ENCODE data around the gene DOK6. TPM values are rescaled to one million over a fixed set of nuclear protein-coding genes. Genes with fewer than 3 reads are reported as not detected.

DOK6 gene
- total and polyA plus RNA-seq, 10 of the 15 experiments (the other 5 are each of a cell fraction or from before 2014, with no cell fraction given): 0.01 to 0.09 (median 0.04) TPM; not detected in 4

GRCh38 chr18:69854455-69854854, 453.8 kb downstream of the DOK6 start:
- ATAC-seq (no peak), DNase-seq (ENCODE audit: low read depth, low spot score) (no peak), FAIRE-seq (no peak)
- intact Hi-C loops (cut with micrococcal nuclease; ENCODE audit: unreplicated experiment) (no loop called here), in situ Hi-C loops (cut with MboI) (no loop called here)
- no peaks in the 10 kb centered on the region for H3K9me3 ChIP-seq (replicated peaks; ENCODE audit: control insufficient read depth, insufficient read depth, low read length)
- ChIA-PET CTCF (interaction anchor here (1.2 kb wide), 1 partner anchor 44 kb away, joined by 3 read pairs; no protein-coding TSS in a partner anchor), RAD21 (ENCODE audit: unreplicated experiment) (no interaction called here), POLR2A (no interaction called here), SMC1A (ENCODE audit: uncharacterized antibody, unreplicated experiment) (interaction anchor here (1.8 kb wide), 2 partner anchors 8 to 16 kb away, joined by 4 to 5 read pairs; no protein-coding TSS in a partner anchor)
- H3K79me2 ChIP-seq (ENCODE audit: control insufficient read depth, insufficient read depth, low read length): no peaks in the 10 kb centered on the region
- H3K4me1 ChIP-seq (ENCODE audit: control insufficient read depth, insufficient read depth, low read length): no peaks in the 10 kb centered on the region
- H3K27ac ChIP-seq (ENCODE audit: control insufficient read depth, insufficient read depth): no peak overlapping the region
- H2AFZ ChIP-seq (ENCODE audit: control insufficient read depth, low read depth, low read length): no peak overlapping the region
- H4K20me1 ChIP-seq (ENCODE audit: control insufficient read depth, insufficient read depth): no peaks in the 10 kb centered on the region
- no peaks in the 10 kb centered on the region for H3K27me3 ChIP-seq (replicated peaks in 1 of 2; ENCODE audit: control insufficient read depth in 2 of 2, insufficient read depth in 2 of 2, low read length in 1 of 2)
- 0% methylated on average over 1 of the region's 1 CpG for WGBS (ENCODE audit: insufficient coverage, insufficient replicate concordance, low lambda C conversion rate, missing lambda C conversion rate)
- H3K4me3 ChIP-seq: no peak overlapping the region
- no peaks in the 10 kb centered on the region; a peak in 2 of 4 replicates for H3K36me3 ChIP-seq (ENCODE audit: control insufficient read depth in 2 of 2, insufficient read depth in 2 of 2, low read length in 1 of 2)
- BruUV-seq (replicated peaks): no TSS peak
- H3K9ac ChIP-seq (ENCODE audit: control insufficient read depth, insufficient read depth, low read length): no peak overlapping the region
- no peak overlapping the region for H3K4me2 ChIP-seq (ENCODE audit: control insufficient read depth, insufficient read depth)
- TF ChIP-seq JUNB (IDR thresholded peaks at IDR 0.05) (no peak), MLLT1 (IDR thresholded peaks at IDR 0.05) (no peak), BMI1 (IDR thresholded peaks at IDR 0.05; ENCODE audit: borderline replicate concordance) (no peak), ELK1 (IDR thresholded peaks at IDR 0.05; ENCODE audit: low read depth, low read length) (no peak), KAT2A (conservative IDR thresholded peaks at IDR 0.05; ENCODE audit: control insufficient read depth, low read depth, low read length) (no peak)

- in situ Hi-C loops (cut with MboI): no loop called here
- no peak overlapping the region for H2AFZ ChIP-seq (ENCODE audit: control insufficient read depth, low read depth, low read length)
- no peaks in the 10 kb centered on the region for H3K4me1 ChIP-seq (ENCODE audit: control insufficient read depth, insufficient read depth, low read length)
- CTCF ChIA-PET: no interaction called here
- SMC1A ChIA-PET (ENCODE audit: uncharacterized antibody, unreplicated experiment): no interaction called here
- intact Hi-C loops (cut with micrococcal nuclease; ENCODE audit: unreplicated experiment): no loop called here
- no peak overlapping the region for H3K27ac ChIP-seq (ENCODE audit: control insufficient read depth, insufficient read depth)
- no peak overlapping the region for H3K4me3 ChIP-seq
- POLR2A ChIA-PET: no interaction called here
- no peak overlapping the region for H3K4me2 ChIP-seq (ENCODE audit: control insufficient read depth, insufficient read depth)
- no peaks in the 10 kb centered on the region for H3K9me3 ChIP-seq (replicated peaks; ENCODE audit: control insufficient read depth, insufficient read depth, low read length)
- H3K9ac ChIP-seq (ENCODE audit: control insufficient read depth, insufficient read depth, low read length): no peak overlapping the region
- H4K20me1 ChIP-seq (ENCODE audit: control insufficient read depth, insufficient read depth): no peaks in the 10 kb centered on the region
- H3K27me3 ChIP-seq (replicated peaks in 1 of 2; ENCODE audit: control insufficient read depth in 2 of 2, insufficient read depth in 2 of 2, low read length in 1 of 2): no peaks in the 10 kb centered on the region
- peaks cover 0 to 3% of the 10 kb centered on the region in 2 experiments; a peak in 2 of 4 replicates for H3K36me3 ChIP-seq (ENCODE audit: control insufficient read depth in 2 of 2, insufficient read depth in 2 of 2, low read length in 1 of 2)
- WGBS (ENCODE audit: insufficient coverage, insufficient replicate concordance, low lambda C conversion rate, missing lambda C conversion rate): 68% methylated on average over 5 of the region's 5 CpGs
- ATAC-seq (no peak), FAIRE-seq (no peak), DNase-seq (ENCODE audit: low read depth, low spot score) (no peak)
- no TSS peak for BruUV-seq (replicated peaks)
- RAD21 ChIA-PET (ENCODE audit: unreplicated experiment): no interaction called here
- no peaks in the 10 kb centered on the region for H3K79me2 ChIP-seq (ENCODE audit: control insufficient read depth, insufficient read depth, low read length)
- no peak for TF ChIP-seq E2F4 (IDR thresholded peaks at IDR 0.05; ENCODE audit: low read depth, low read length)
- no peak for TF ChIP-seq USF1 (IDR thresholded peaks at IDR 0.05; ENCODE audit: borderline replicate concordance, extremely low read length, insufficient read depth, low read depth, low read length)
- TF ChIP-seq TCF7 (IDR thresholded peaks at IDR 0.05; ENCODE audit: borderline replicate concordance): no peak
- no peak for TF ChIP-seq ZSCAN29 (IDR thresholded peaks at IDR 0.05)
- no peak for TF ChIP-seq CHD2 (IDR thresholded peaks at IDR 0.05; ENCODE audit: borderline replicate concordance, low read depth, low read length)
- no peak for TF ChIP-seq MTA3 (IDR thresholded peaks at IDR 0.05; ENCODE audit: borderline replicate concordance, low read length)
- TF ChIP-seq KLF5 (IDR thresholded peaks at IDR 0.05; ENCODE audit: partially characterized antibody): no peak
- no peak for TF ChIP-seq JUND (IDR thresholded peaks at IDR 0.05; ENCODE audit: low read depth, low read length)
- TF ChIP-seq YBX1 (IDR thresholded peaks at IDR 0.05): no peak
- no peak for TF ChIP-seq PML (IDR thresholded peaks at IDR 0.05; ENCODE audit: low read length)
Observed at GRCh38 chr18:69858897-69859296, 458.2 kb downstream of the DOK6 start.
